SU-DHL-6 (cell line): Measurements from ENCODE around the gene TSPAN13.
"Not testable (repeated sequence)": the region's sequence is repeated elsewhere in the genome, so short reads cannot be mapped to it uniquely, and the experiment has no call there.

Source experiments
- H2AFZ ChIP-seq: fragments of 200-600 bp; sonication (generic); 2 replicates; pipeline ENCODE4 v1.6.1; 2014; ENCODE audit warnings: low read depth, mild to moderate bottlenecking, moderate library complexity, mixed read lengths, antibody characterized with exemption, low read length; ENCODE audit not compliant: severe bottlenecking
- H3F3A ChIP-seq: fragments of 200-600 bp; shearing (Covaris generic); 2 replicates; pipeline ENCODE4 v1.6.0; 2016; ENCODE audit warnings: antibody characterized with exemption, mild to moderate bottlenecking; ENCODE audit not compliant: insufficient read depth
- H3K27ac ChIP-seq: fragments of 200-600 bp; sonication (generic); 2 replicates; pipeline ENCODE4 v1.5.1; 2016; ENCODE audit warnings: low read depth, mild to moderate bottlenecking, low read length, moderate library complexity, mixed read lengths
- H3K27me3 ChIP-seq: fragments of 200-600 bp; sonication (generic), shearing (Covaris generic); 2 replicates; pipeline ENCODE4 v1.6.0; 2014; ENCODE audit warnings: mild to moderate bottlenecking, low read length
- H3K36me3 ChIP-seq: fragments of 200-600 bp; sonication (generic); 2 replicates; pipeline ENCODE4 v1.6.1; 2014; ENCODE audit warnings: mild to moderate bottlenecking, low read length, mixed read lengths
- H3K4me2 ChIP-seq: fragments of 300-600, 200-600 bp; shearing (Covaris generic), sonication (generic); 2 replicates; pipeline ENCODE4 v1.6.0; 2014; ENCODE audit warnings: low read length, low read depth, mild to moderate bottlenecking; ENCODE audit not compliant: poor library complexity, severe bottlenecking
- H3K4me3 ChIP-seq: fragments of 200-600 bp; sonication (generic); 2 replicates; pipeline ENCODE4 v1.5.1; 2014; ENCODE audit warnings: antibody characterized with exemption, low read length, mild to moderate bottlenecking, mixed read lengths; ENCODE audit not compliant: insufficient read depth, poor library complexity, severe bottlenecking
- H3K79me2 ChIP-seq: fragments of 200-600 bp; sonication (generic); 2 replicates; pipeline ENCODE4 v1.6.1; 2014; ENCODE audit warnings: mild to moderate bottlenecking, low read length, moderate library complexity; ENCODE audit not compliant: insufficient read depth
- H3K9ac ChIP-seq: fragments of 200-600 bp; sonication (generic); 2 replicates; pipeline ENCODE4 v1.7.0; 2014; ENCODE audit warnings: mild to moderate bottlenecking, low read length
- H3K9me2 ChIP-seq: fragments of 200-600 bp; sonication (generic); replicated peaks from 2 replicates; pipeline ENCODE4 v1.6.1; 2014; ENCODE audit warnings: low read length; ENCODE audit not compliant: insufficient read depth
- H3K9me3 ChIP-seq: fragments of 200-600 bp; sonication (generic); 2 replicates; pipeline ENCODE4 v1.6.1; 2014; ENCODE audit warnings: low read length, mixed read lengths; ENCODE audit not compliant: insufficient read depth
- H4K20me1 ChIP-seq: fragments of 200-600 bp; sonication (generic); 2 replicates; pipeline ENCODE4 v1.6.1; 2014; ENCODE audit warnings: low read depth, mild to moderate bottlenecking, antibody characterized with exemption, low read length, moderate library complexity, mixed read lengths
- EZH2phosphoT487 ChIP-seq: fragments of 200-600 bp; sonication (generic), shearing (Covaris generic); conservative IDR thresholded peaks from 2 replicates; pipeline ENCODE4 v1.6.1; 2018; ENCODE audit warnings: mild to moderate bottlenecking, antibody characterized with exemption, low read length, moderate library complexity, mixed read lengths
- TF ChIP-seq, protein P1 (sequence below): fragments of 200-600 bp; sonication (generic); IDR thresholded peaks from one replicate; pipeline ENCODE4 v1.5.1; 2017; ENCODE audit warnings: antibody characterized with exemption, mild to moderate bottlenecking, low read length, moderate library complexity; ENCODE audit not compliant: insufficient read depth, poor library complexity, severe bottlenecking

The TSPAN13 gene

DNA sequence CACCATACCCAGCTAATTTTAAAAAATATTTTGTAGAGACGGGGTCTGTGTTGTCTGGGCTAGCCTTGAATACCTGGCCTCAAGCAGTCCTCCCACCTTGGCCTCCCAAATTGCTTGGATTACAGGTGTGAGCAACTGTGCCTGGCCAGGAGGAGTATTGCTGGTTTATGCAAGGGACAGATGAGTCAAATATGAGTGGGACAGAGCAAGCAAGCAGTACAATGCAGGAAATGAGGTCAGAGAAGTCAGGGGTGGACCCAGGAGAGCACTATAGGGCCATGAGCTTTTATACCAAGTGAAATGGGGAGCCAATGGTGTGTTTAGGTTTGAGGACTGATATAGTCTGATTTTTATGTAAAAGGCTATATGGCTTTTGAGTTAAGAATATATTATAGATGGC, 6.3 kb downstream of the TSPAN13 start:
- no peaks in the 10 kb centered on the region for H3K9me2 ChIP-seq
- no peaks in the 10 kb centered on the region for H3K9me3 ChIP-seq
- peaks cover 24% of the 10 kb centered on the region for H3F3A ChIP-seq
- no peak overlapping the region for H3K27ac ChIP-seq
- no peaks in the 10 kb centered on the region for H3K79me2 ChIP-seq
- H4K20me1 ChIP-seq, result no peaks in the 10 kb centered on the region
- no peak overlapping the region for H3K9ac ChIP-seq
- no peaks in the 10 kb centered on the region for H3K36me3 ChIP-seq
- H3K4me2 ChIP-seq, result no peak overlapping the region
- H2AFZ ChIP-seq, result no peak overlapping the region
- TF ChIP-seq EZH2phosphoT487, result no peak
- TF ChIP-seq, protein P1, sequence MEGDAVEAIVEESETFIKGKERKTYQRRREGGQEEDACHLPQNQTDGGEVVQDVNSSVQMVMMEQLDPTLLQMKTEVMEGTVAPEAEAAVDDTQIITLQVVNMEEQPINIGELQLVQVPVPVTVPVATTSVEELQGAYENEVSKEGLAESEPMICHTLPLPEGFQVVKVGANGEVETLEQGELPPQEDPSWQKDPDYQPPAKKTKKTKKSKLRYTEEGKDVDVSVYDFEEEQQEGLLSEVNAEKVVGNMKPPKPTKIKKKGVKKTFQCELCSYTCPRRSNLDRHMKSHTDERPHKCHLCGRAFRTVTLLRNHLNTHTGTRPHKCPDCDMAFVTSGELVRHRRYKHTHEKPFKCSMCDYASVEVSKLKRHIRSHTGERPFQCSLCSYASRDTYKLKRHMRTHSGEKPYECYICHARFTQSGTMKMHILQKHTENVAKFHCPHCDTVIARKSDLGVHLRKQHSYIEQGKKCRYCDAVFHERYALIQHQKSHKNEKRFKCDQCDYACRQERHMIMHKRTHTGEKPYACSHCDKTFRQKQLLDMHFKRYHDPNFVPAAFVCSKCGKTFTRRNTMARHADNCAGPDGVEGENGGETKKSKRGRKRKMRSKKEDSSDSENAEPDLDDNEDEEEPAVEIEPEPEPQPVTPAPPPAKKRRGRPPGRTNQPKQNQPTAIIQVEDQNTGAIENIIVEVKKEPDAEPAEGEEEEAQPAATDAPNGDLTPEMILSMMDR, result no peak
- no peak overlapping the region for H3K4me3 ChIP-seq
- H3K27me3 ChIP-seq, result no peaks in the 10 kb centered on the region

DNA sequence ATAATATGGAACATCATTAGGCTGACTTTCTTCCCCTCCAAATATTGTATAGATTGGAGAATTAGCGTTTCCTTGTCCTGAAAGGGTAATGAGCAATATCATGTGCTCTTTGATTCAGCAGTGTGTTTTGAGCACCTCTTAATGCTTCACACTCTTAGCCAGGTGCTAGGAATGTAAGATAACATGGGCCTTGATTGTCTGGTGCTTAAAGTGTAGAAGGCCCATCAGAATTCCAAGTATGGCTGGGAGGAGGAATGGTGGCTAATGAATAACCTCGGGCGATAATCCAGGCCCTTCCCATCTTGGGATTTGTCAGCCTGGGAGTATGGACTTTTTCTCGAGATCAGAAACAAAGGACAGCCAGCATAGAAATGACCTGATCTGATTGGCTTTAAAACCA, 8.6 kb downstream of the TSPAN13 start:
- no peaks in the 10 kb centered on the region for H4K20me1 ChIP-seq
- no peak overlapping the region for H3K4me2 ChIP-seq
- H3F3A ChIP-seq, result peaks cover 8% of the 10 kb centered on the region; the same call in 1 of the 2 replicates
- H3K9me3 ChIP-seq, result no peaks in the 10 kb centered on the region
- no peak overlapping the region for H3K4me3 ChIP-seq
- no peaks in the 10 kb centered on the region for H3K36me3 ChIP-seq
- no peaks in the 10 kb centered on the region for H3K9me2 ChIP-seq
- H3K79me2 ChIP-seq, result no peaks in the 10 kb centered on the region
- no peak overlapping the region for H2AFZ ChIP-seq
- TF ChIP-seq, protein P1, result no peak
- TF ChIP-seq EZH2phosphoT487, result no peak
- H3K9ac ChIP-seq, result no peak overlapping the region
- H3K27me3 ChIP-seq, result no peaks in the 10 kb centered on the region
- H3K27ac ChIP-seq, result no peak overlapping the region

DNA sequence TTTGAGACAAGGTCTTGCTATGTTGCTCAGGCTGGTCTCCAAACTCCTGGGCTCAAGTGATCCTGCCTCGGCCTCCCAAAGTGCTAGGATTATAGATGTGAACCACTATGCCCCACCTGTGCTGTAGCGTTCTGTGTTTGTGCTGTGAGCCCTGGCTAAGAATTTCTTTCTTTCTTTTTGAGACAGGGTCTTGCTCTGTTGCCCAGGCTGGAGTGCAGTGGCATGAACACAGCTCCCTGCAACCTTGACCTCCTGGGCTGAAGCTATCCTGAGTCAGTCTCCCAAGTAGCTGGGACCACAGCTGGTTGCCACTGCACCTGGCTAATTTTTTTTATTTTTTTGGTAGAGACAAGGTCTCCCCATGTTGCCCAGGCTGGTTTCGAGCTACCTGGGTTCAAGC, 11.4 kb downstream of the TSPAN13 start:
- H3K4me3 ChIP-seq, result no peak overlapping the region
- TF ChIP-seq EZH2phosphoT487, result no peak
- no peak overlapping the region for H2AFZ ChIP-seq
- H3K9me2 ChIP-seq, result no peaks in the 10 kb centered on the region
- H3K79me2 ChIP-seq, result no peaks in the 10 kb centered on the region
- H3K9me3 ChIP-seq, result no peaks in the 10 kb centered on the region
- no peak overlapping the region for H3K27ac ChIP-seq
- no peaks in the 10 kb centered on the region for H3F3A ChIP-seq
- no peak overlapping the region for H3K4me2 ChIP-seq
- no peaks in the 10 kb centered on the region for H3K36me3 ChIP-seq
- no peaks in the 10 kb centered on the region for H4K20me1 ChIP-seq
- H3K9ac ChIP-seq, result no peak overlapping the region
- H3K27me3 ChIP-seq, result no peaks in the 10 kb centered on the region

DNA sequence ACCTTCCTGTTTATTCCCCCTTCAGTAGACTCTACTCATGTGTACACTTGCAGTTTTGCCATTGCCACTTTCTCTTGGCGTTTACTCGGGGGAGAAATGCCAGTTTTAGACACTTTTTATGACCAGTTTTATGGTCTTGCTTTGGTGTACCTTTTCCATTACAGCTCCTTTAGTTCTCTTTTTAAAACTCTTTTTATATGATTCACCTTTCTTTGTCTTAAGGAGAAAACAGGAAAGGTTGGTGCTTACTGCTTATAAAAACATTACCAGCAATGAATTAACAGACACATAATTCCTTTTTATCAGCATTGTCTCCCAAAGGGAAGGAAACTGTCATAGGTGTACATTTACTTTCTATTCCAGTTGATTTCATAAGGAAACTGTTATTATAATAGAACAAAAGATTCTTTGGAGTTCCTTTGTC, 11.9 kb downstream of the TSPAN13 start:
- Histone ChIP-seq H3K27ac (no peak overlapping the region), H3F3A (no peaks in the 10 kb centered on the region), H4K20me1 (no peaks in the 10 kb centered on the region), H3K4me3 (no peak overlapping the region), H3K4me2 (no peak overlapping the region), H3K9me2 (no peaks in the 10 kb centered on the region), H3K27me3 (no peaks in the 10 kb centered on the region), H3K36me3 (no peaks in the 10 kb centered on the region), H3K9me3 (no peaks in the 10 kb centered on the region), H3K9ac (no peak overlapping the region), H2AFZ (no peak overlapping the region), H3K79me2 (no peaks in the 10 kb centered on the region)
- TF ChIP-seq EZH2phosphoT487, result no peak
- TF ChIP-seq, protein P1, result no peak

DNA sequence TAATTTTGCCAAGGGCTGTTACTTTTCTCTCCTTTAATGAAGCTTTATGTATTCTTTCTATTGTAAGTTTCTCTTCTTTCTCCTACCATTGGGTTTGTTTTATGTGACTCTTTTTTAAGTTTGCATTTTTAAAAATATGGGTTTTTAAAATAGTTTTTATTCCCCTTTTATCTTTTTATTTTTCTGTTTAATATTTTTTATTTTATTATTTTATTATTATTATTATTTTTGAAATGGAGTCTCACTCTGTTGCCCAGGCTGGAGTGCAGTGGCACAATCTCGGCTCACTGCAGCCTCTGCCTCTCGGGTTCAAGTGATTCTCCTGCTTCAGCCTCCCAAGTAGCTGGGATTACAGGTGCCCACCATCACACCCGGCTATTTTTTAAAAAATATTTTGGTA, 16.4 kb downstream of the TSPAN13 start:
- H4K20me1 ChIP-seq, H3K9me2 ChIP-seq, H3K27me3 ChIP-seq, H3K4me2 ChIP-seq, H3K9me3 ChIP-seq, H3K9ac ChIP-seq, H2AFZ ChIP-seq, H3K79me2 ChIP-seq, H3K4me3 ChIP-seq, H3F3A ChIP-seq, H3K36me3 ChIP-seq, H3K27ac ChIP-seq: not testable (repeated sequence)
